A204.1 (cell line): ENCODE measurements around the gene WFDC8.

Experiments used
- FAIRE-seq: peaks from 2 replicates; lab custom pipeline; 2012; peaks lifted over from hg19 to GRCh38; lab: Jason Lieb, UNC

The WFDC8 gene

DNA sequence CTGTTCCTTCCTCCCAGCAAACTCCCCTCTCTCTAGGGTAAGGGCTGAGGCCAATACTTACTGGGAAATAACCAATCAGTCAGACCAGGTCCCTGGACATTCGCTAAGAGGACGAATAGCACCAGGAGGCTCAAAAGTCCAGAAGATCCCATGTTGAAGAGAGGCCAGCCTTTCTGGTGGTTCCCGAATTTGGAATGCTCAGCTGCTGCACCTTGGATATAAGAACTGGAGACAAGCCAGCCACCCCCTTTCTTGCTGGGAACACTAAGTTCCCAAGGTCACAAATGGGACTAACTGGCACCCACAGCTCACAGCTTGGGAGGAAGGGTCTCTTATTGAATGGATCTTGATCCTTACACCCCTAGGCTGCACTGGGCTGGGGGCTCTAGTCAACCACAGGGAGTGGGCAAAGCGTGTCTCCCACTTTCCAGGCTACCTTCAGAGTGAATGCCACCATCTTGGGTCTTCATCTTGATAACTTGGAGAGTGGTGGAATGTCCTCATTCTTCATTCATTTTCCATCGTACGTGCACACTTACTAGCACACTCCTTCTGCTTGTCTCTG, 31.8 kb downstream of the WFDC8 start, which contains the start of gene EPPIN:
Gene EPPIN, minus strand, starts transcription at position 196 of the 565 bp plus-strand sequence. Its CDS starts 44 bp downstream, at position 152.
- no peak for FAIRE-seq

DNA sequence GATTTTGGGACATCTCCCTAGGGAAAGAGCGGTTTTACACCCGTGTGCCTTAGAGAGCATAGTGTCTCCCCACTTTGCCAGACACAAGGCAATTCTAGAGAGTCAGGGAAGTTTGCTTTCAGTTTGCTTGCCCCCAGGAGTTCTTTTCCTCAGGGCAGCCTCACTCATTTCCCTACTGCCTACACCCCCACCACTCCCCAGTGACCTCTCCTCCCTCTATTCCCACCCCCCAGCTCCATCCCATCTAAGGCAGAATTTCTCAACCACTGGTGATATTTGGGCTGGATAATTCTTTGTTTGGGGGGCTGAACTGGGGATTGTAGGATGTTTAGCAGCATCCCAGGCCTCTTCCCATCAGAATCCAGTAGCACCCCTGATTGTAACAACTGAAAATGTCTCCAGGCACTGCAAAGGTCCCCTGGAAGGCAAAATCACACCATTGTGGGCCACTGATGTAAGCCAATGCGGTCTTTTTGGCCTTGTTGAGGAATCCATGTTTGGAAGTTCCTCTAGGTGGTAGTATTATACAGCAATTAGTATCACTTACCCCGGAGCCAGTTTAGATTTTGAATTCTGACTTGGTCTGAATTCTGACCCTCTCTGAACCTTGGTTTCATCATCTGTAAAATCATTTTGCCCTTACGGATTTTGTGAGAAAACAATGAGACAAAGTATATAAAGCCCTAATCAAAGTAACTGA, 33.2 kb downstream of the WFDC8 start:
- peak; percentile 77 for FAIRE-seq

DNA sequence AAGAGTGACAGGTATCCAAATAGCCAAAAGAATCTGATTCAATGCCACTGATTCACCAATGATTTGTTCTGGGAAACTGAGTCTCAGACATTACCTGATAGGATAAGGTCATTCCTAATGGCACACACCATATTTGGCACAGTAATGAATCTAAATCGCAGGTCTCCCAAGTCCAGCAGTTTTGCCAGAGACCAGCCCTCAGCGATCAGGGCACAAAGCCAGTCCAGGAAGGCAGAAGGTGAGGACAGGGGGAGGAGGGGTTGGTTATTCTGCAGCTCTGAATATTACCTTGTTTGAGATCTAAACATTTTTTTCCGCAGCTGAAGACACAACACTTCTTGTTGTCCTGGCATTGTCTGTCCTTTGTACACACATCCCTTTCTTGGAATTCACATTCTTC, 33.7 kb downstream of the WFDC8 start:
- FAIRE-seq: no peak

DNA sequence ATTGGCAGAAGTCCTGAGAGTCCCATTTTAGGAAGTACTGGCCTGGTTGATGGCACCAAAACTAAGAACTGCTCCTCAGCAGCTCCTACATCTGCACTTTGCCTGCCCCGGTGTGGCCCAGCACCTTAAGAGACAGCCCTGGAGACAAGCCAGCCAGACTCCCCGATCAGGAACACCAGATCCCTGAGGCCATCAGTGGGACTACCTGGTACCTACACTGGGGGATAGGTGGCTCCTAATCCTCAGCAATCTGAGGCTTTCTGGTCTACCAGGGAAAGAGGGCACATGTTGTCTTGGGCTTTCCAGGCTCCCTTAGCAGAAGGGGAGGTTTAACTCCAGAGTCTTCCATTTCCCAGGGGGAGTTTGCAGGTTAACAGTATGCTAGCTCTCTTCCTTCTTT, 39.7 kb downstream of the WFDC8 start, which contains the start of gene WFDC6:
Gene WFDC6, minus strand, starts transcription at position 101 of the 400 bp plus-strand sequence. Its CDS starts 75 bp downstream, at position 26.
- no peak for FAIRE-seq

DNA sequence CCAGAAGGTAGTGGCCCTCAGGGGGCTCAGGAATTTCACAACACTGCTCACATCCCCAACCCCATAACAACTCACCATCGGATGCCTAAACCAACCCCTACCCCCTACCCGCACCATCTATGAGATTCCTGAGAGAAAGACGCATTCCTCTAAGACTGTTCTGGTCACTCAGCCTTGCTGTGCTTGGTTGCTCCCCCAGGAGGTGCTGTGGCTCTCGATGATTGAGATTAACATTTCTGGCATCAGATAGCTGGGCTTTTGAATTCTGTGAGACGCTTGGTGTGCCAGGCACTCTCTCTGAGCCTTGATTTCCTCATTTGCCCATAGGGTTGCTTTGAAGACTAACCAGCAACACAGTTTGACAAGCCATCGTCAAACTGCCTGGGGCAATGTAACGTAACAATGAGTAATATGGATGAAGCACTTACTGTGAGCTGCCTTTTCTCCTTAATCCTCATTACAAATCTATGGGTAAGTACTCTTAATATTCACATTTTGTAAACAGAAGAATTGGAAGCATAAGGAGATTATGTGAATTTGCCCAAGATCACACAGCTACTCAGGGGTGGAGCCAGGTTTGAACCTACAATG, 40.8 kb downstream of the WFDC8 start:
- FAIRE-seq: no peak

DNA sequence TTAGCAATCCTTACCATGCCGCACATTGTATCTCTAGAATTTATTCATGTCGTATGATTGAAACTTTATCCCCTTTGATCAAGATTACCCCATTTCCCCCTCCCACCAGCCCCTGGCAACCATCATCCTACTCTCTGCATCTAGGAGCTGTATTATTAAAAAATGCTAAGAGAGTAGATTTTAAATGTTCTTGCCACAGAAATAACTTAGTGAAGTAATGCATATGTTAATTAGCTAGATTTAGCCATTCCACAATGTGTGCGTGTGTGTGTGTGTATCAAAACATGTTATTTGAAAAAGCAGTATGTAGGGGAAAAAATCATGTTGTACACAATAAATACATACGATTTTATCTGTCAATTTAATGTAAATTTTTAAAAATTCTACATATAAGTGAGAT, 51.8 kb downstream of the WFDC8 start:
- FAIRE-seq: no peak

DNA sequence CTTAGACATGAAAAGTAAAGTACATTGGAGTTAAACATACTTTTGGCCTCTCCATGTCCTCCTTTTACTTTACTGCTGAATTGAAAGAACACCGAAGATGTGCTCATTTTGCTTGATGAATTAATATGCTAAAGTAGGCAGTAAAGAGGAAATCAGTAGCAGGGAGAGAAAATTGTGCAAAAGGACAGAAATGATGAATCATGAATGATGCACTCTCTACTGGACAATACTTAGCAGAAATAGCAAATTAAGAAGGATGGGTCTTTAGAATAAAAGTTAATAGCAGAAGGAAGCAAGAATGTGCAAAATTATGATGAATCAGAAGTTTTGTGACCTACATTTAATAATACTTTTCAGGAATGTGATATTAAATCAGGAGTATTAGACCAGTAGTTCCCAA, 55.3 kb downstream of the WFDC8 start:
- FAIRE-seq: no peak

DNA sequence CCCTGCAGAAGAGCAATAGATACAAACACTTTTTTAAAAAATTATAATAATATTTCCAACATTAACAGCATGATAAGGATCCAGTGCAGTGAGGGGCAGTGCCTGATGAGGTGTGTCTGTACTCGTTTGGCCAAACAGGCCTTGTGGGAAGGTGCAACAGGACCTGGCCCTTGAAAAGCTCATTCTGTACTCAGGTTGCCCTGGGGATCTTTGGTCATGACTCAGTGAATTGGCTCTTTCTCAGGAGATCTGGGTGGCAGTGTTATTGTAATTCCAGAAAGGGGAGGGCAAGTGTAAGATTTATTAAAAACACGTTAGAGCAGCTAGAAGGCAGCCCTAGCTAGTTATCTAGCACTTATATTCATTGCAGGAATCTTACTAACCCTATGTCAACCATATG, 60.8 kb downstream of the WFDC8 start:
- no peak for FAIRE-seq

DNA sequence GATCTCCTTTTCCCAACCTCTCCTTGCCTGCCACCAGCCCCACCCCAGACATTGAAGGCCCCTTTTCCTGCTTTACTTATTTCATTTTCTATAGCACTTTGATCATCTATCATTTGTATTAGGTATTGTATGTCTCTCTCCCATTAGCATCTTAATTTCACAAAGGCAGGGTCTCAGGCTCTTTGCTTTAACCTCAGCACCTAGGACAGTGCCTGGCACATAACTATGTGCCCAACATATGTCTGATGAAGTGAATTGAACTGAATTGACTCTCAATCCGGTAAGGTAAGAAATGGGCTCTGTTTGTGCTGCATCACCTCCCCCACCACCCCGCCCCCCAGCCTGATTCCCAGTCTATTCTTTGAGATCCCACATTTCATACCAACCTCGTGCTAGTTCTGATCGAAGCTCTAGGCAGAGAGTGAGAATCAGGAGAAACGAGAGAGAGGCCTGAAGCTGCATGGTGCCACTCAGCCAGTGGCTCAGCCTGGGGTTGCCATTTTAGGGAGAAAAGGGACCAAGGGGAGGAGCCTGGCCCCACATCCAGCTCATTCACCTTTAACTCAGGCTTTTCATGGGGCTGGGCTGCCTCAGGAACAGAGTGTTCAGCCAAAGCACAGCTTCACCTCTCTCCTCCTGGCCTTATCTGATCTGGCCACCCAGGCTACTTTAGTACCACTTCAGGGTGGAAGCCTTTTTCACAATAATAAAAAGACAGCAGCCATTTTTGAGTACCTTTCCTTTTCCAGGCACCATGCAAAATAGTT, 63.8 kb downstream of the WFDC8 start, which contains the start of gene SPINT3:
Gene SPINT3, minus strand, starts transcription at position 476 of the 767 bp plus-strand sequence. Its CDS starts 14 bp downstream, at position 462.
- FAIRE-seq: no peak

DNA sequence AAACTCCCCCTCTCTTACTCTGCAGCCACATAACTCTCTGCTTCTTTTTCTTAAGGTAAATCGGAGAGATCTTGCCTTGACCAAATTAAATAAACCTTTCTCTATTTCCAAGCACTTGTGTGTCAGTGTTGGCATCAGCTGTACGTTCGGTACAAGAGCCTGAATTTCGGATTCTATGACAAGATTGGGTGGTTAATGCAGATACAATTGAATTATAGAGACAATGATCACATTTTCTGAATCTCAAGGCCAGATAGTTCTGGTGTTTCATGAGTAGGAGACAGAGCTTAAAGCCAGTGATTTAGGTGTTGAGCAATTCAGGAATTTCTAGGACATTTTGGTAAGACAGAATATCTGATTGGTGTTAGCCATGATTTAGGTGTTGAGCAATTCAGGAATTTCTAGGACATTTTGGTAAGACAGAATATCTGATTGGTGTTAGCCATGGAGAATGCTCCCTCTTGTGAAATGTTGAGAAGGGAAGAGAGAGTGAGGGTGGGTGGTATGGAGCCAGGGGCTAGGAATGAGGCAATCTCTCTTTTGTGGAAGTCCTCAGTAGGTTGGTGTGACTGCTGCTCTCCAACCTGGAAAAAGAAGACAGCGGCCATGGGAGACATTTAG, 68.7 kb downstream of the WFDC8 start:
- FAIRE-seq: no peak

DNA sequence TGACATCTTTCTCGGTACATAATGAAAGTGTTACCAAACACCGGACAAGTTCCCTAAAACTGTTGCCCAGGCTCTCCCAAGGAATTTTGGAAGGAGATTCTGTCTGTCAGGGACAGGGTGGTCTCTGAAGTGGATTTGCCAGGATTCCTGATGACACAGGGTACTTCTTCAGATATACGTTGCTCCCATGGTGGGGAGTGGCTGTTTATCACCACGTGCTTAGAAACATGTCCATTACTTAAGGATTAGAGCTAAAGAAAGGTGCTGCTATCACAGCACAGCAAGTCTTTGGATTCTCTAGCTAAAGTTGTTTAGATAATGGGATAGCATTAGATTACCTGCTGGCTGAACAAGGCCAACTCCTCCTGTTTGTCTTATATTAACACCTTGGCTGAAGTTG, 70.0 kb downstream of the WFDC8 start:
- FAIRE-seq: no peak

DNA sequence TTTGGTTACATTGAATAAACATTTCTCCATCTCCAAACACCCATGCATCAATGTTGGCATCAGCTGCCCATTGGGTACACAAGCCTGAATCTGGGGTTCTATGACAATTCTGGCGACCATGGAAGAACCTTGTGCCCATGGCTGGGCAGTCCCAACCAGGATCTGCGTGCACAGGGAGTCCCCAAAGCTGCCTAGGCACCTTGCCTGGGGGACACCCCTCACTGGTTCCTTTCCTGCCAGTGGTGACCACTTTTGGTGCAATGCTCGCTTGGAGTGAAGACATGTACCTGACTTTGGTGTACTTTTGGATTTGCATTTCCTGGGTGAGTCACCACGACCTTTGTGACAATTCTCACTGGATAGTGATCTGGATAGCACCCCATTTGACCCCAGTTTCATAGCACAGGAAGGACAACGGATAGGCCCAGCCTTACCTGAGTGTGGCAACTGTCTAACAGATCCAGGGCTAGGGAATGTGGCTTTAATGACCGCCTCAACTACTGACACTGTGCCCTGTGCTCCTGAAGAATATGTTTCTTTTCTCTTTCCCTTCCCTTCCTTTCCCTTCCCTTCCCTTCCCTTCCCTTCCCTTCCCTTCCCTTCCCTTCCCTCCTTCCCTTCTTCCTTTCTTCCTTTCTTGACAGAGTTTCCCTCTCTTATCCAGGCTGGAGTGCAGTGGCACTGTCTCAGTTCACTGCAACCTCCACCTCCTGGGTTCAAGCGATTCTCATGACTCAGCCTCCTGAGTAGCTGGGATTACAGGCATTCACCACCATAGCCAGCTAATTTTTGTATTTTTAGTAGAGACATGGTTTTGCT, 70.8 kb downstream of the WFDC8 start:
- FAIRE-seq: no peak

DNA sequence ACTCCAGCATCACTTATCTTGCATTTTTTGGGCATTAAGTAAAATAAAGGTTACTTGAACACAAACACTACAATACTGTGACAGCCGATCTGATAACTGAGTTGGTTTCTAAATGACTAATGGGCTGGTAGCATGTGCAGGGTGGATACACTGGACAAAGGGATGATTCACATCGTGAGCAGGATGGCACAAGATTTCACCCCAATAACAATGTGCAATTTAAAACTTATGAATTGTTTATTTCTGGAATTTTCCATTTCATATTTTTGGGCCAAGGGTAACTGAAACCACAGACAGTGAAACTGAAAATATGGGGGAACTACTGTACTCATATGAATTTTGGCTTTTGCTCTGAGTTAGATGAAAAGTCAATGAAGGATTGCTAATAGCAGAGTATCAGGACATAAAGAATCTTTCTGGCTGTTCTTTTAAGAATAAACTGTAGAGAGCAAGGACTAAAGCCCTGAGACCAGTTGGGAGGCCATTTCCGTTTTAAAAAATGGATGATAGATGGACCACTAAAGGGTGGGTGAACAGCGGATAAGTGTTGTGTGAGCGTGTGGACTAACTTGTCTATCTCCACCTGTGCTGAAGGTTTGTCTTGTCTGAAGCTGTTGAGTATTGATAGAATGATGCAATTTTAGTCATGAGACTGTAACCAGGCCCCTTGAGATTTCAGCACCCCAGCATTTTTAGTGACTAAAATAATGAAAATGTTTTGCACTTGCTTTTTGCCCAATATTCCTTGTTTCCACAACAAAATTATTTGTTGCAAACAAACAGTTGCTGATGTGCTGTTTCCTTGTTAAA, 71.9 kb downstream of the WFDC8 start:
- FAIRE-seq: no peak

DNA sequence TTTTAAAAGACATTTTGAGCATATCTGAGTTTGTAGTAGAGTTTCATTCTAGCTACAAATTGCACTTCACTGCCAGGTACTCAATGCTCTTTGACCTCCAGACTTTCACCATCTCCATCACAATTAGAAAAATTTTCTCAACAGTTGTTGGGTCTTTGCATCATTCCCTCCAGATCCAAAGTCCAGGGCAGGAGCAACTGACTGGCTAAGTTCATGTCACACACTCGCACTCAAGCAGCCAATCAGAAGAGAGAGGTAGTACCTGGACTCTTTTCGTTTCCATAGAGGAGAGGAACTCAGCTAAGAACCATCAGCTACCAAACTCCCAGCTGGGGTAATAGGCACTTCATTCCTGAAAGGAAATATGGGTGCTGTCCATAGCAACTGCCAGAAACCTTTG, 72.7 kb downstream of the WFDC8 start:
- FAIRE-seq: no peak

DNA sequence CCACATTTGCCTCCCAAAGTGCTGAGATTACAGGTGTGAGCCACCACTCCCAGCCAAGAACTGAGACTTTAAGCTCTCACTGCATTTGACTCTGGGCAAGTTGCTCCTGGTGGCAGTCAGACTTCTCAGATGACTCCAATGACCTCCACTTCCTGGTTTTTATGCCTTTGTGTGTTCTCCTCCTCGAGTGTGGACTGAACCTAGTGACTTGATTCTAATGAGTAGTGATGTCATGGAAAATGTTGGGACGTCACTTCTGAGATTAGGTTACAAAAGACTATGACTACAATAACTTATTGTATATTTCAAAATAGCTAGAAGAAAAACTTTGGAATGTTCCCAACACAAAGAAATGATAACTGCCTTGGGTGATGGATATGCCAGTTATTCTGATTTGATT, 75.7 kb downstream of the WFDC8 start:
- no peak for FAIRE-seq

DNA sequence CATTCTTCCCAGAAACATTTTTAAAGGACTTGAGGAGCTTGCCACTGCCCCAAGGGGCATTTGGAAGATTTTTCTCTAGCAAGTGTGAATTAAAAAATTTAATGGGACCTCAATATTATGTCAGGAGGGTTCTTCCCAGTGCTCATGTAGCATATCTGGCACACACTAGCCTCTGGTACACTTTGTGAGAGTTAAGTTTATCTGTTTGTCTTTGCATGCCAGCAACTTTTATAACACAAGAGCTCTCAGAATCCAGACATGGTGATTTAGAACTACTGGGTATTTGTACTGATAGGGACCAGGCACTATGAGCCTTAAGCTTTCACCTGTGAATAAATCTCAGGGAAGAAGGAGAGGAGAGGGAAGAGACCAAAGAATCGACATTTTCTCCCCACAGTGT, 76.5 kb downstream of the WFDC8 start:
- no peak for FAIRE-seq
